ENCODE measurements around the gene SCNN1A.

SCNN1A gene

DNA sequence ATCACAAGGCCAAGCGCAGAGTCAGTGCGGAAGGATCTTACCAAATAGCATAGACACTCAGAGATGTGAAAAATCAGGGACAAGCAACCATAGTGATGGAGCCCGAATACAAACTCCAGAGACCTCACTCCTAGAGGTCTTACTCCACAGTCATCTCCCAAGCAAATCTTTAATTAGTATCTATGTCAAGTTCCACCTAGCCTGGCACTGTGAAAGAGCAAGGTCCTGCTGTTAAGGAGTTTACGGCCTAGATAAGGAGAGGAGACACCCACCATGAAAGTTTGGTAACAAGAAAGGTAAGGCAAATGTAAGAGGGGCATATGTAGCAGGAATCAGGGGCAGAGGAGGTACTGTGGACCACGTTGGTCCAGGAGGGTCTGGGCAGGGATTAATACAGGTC, 72.3 kb downstream of the SCNN1A start:
- no peaks in the 10 kb centered on the region for H3K4me1 Mint-ChIP-seq
- H3K4me3 Mint-ChIP-seq = no peak overlapping the region
- DNase-seq (ENCODE audit: low spot score in 2 of 2) (no peak), ATAC-seq (replicated peaks; ENCODE audit: extremely low read depth, poor library complexity, severe bottlenecking) (no peak)
- H3K27ac Mint-ChIP-seq (ENCODE audit: low read depth) = no peak overlapping the region
- peaks cover 37% of the 10 kb centered on the region for H3K27me3 Mint-ChIP-seq
- H3K9me3 Mint-ChIP-seq = no peaks in the 10 kb centered on the region
- H3K36me3 Mint-ChIP-seq (ENCODE audit: insufficient read depth) = no peaks in the 10 kb centered on the region

DNA sequence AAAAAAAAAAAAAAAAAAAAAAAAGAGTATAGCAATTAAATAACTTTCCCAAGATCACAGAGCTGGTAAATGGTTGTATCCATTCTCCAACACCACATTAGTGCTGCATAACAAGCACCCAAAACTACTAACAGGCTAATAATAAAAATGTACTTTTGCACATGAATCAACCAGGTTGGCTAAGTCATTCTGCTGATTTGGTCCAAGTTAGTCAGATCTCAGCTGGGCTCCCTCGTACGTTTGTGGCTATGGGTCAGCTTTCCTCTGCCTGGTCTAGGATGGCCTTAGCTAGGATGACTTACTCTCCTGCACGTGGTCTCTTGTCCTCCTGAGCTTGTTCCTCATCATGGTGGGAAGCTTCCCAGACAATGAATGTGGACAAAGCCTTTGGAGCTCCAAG, 72.7 kb downstream of the SCNN1A start:
- Mint-ChIP-seq H3K9me3 (no peaks in the 10 kb centered on the region), H3K4me3 (no peak overlapping the region), H3K27ac (ENCODE audit: low read depth) (no peak overlapping the region), H3K27me3 (peaks cover 41% of the 10 kb centered on the region), H3K4me1 (no peaks in the 10 kb centered on the region), H3K36me3 (ENCODE audit: insufficient read depth) (no peaks in the 10 kb centered on the region)
- DNase-seq (ENCODE audit: low spot score in 2 of 2) (no peak), ATAC-seq (replicated peaks; ENCODE audit: extremely low read depth, poor library complexity, severe bottlenecking) (no peak)

DNA sequence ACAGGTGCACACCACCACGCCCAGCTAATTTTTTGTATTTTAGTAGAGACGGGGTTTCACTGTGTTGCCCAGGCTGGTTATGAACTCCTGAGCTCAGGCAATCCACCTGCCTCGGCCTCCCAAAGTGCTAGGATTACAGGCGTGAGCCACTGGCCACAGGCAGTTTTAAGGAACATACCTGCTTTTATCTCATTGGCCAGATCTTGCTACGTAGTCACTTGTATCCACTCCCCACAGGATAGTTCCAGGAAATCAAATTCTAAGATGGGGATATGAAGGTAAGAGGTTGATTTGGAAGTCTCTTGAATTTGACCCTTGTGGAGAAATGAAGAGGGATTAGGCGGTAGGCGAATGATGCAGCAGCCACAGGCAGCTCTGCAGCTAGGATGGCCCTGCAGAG, 73.6 kb downstream of the SCNN1A start:
- Mint-ChIP-seq H3K4me1 (no peaks in the 10 kb centered on the region), H3K27me3 (peaks cover 48% of the 10 kb centered on the region), H3K4me3 (no peak overlapping the region), H3K36me3 (ENCODE audit: insufficient read depth) (no peaks in the 10 kb centered on the region), H3K9me3 (no peaks in the 10 kb centered on the region), H3K27ac (ENCODE audit: low read depth) (no peak overlapping the region)
- DNase-seq (ENCODE audit: low spot score in 2 of 2) (no peak), ATAC-seq (replicated peaks; ENCODE audit: extremely low read depth, poor library complexity, severe bottlenecking) (no peak)

DNA sequence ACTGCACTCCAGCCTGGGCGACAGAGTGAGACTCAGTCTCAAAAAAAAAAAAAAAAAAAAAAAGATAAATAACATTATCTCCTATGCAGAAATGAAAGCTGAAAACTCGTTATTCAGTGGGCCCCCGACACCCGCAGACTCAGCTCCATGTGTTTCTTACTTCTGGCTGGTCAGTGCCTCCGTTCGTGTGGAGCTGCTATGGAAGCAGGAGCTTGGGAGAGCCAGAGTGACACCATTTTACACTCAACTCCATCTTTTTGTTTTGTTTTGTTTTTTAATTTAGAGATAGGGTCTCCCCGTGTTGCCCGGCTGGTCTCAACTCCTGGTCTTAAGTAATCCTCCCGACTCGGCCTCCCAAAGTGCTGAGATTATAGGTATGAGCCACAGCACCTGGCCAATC, 78.2 kb downstream of the SCNN1A start:
- ATAC-seq (replicated peaks; ENCODE audit: extremely low read depth, poor library complexity, severe bottlenecking) (no peak), DNase-seq (ENCODE audit: low spot score in 2 of 2) (no peak)
- Mint-ChIP-seq H3K9me3 (no peaks in the 10 kb centered on the region), H3K4me1 (no peaks in the 10 kb centered on the region), H3K27me3 (peaks cover 64% of the 10 kb centered on the region), H3K4me3 (no peak overlapping the region), H3K27ac (ENCODE audit: low read depth) (no peak overlapping the region), H3K36me3 (ENCODE audit: insufficient read depth) (no peaks in the 10 kb centered on the region)
